NB4 (cell line): ENCODE measurements around the gene RNF220.

Source experiments
- TF ChIP-seq, protein P1 (sequence below): IDR thresholded peaks from 2 replicates; pipeline ENCODE4 v1.6.1; 2011; ENCODE audit warnings: low read depth, low read length
- TF ChIP-seq, protein P2 (sequence below): IDR thresholded peaks from one replicate; pipeline ENCODE4 v1.5.1; 2012; ENCODE audit warnings: low read depth, low read length

DNA sequence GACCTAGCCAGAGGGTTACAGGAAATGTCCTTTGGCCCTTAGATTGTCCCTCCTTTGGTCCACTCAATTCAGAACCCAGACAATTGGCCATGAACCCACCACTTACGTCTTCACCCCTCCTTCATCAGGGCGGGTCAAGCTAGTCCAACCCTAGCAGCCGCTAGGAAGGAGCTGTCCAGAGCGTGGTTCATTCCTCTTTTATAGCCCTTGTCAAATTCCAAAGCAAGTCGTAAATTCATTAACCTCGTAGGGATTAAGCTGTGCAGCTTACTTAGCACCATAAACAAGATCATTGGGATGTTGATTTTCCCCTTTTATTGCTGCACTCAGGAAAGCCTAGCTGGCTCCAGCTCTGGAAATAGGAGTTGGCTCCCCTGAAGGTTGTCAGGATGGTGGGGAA lies 179.1 kb downstream of the RNF220 start:
- TF ChIP-seq, protein P1, sequence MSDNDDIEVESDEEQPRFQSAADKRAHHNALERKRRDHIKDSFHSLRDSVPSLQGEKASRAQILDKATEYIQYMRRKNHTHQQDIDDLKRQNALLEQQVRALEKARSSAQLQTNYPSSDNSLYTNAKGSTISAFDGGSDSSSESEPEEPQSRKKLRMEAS, result no peak
- TF ChIP-seq, protein P2, sequence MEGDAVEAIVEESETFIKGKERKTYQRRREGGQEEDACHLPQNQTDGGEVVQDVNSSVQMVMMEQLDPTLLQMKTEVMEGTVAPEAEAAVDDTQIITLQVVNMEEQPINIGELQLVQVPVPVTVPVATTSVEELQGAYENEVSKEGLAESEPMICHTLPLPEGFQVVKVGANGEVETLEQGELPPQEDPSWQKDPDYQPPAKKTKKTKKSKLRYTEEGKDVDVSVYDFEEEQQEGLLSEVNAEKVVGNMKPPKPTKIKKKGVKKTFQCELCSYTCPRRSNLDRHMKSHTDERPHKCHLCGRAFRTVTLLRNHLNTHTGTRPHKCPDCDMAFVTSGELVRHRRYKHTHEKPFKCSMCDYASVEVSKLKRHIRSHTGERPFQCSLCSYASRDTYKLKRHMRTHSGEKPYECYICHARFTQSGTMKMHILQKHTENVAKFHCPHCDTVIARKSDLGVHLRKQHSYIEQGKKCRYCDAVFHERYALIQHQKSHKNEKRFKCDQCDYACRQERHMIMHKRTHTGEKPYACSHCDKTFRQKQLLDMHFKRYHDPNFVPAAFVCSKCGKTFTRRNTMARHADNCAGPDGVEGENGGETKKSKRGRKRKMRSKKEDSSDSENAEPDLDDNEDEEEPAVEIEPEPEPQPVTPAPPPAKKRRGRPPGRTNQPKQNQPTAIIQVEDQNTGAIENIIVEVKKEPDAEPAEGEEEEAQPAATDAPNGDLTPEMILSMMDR, result no peak
